GM12891 (cell line): ENCODE data around the gene CRMP1.
"Not testable (repeated sequence)": the region's sequence is repeated elsewhere in the genome, so short reads cannot be mapped to it uniquely, and the experiment has no call there.

Experiments
- PAX5 ChIP-seq: IDR thresholded peaks from 2 replicates; pipeline ENCODE4 v1.6.1; 2011; ENCODE audit warnings: low read length, moderate library complexity, mild to moderate bottlenecking; ENCODE audit not compliant: insufficient read depth, severe bottlenecking
- POLR2A ChIP-seq: IDR thresholded peaks from 2 replicates; pipeline ENCODE4 v1.6.1; 2011; ENCODE audit warnings: low read depth, low read length, control low read depth
- POLR2AphosphoS5 ChIP-seq: IDR thresholded peaks from 2 replicates; pipeline ENCODE4 v1.6.1; 2011; ENCODE audit warnings: low read depth, low read length, control low read depth
- POU2F2 ChIP-seq: IDR thresholded peaks from 2 replicates; pipeline ENCODE4 v1.6.1; 2011; ENCODE audit warnings: low read depth, mild to moderate bottlenecking, control low read depth, low read length, moderate library complexity
- SPI1 ChIP-seq: IDR thresholded peaks from 2 replicates; pipeline ENCODE4 v1.6.1; 2011; ENCODE audit warnings: low read depth, low read length, control low read depth
- TAF1 ChIP-seq: IDR thresholded peaks from 2 replicates; pipeline ENCODE4 v1.6.1; 2011; ENCODE audit warnings: low read depth, low read length, control low read depth

DNA sequence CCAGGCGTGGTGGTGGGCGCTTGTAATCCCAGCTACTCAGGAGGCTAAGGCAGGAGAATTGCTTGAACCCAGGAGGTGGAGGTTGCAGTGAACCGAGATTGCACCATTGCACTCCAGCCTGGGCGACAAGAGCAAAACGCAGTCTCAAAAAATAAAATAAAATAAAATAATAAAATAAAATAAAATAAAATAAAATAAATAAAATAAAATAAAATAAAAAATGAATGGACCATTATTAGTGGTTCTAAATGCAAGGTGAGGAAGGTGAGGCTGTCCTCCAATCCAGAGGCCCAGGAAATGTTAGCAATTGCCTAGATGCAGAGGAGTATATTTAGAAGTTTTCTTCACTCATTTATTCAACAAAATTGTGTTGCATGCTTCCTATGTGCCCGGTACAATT is 55.4 kb downstream of the CRMP1 start:
- TF ChIP-seq SPI1, POLR2A, POLR2AphosphoS5, TAF1, PAX5, POU2F2: not testable (repeated sequence)
